GM10847 (cell line): ENCODE data around the gene MTF2.

ENCODE experiments used
- POLR2A ChIP-seq: IDR thresholded peaks from 2 replicates; pipeline ENCODE4 v1.6.1; 2011; ENCODE audit not compliant: insufficient read length; ENCODE audit errors: extremely low read depth

The MTF2 gene

DNA sequence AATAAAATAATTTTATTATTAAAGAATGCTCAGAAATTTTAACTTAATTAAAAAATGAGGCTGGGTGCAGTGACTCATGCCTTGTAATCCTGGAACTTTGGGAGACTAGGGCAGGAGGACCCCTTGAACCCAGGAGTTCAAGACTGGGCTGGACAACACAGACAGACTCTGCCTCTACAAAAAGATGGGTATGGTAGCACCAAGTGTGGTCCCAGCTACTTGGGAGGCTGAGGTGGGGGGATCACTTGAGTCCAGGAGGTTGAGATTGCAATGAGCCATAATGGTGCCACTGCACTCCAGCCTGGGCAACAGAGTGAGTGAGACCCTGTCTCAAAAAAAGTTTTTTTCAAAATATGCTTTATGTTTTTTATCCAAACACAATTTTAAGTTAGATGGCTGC is 75.8 kb downstream of the MTF2 start:
- TF ChIP-seq POLR2A = no peak

DNA sequence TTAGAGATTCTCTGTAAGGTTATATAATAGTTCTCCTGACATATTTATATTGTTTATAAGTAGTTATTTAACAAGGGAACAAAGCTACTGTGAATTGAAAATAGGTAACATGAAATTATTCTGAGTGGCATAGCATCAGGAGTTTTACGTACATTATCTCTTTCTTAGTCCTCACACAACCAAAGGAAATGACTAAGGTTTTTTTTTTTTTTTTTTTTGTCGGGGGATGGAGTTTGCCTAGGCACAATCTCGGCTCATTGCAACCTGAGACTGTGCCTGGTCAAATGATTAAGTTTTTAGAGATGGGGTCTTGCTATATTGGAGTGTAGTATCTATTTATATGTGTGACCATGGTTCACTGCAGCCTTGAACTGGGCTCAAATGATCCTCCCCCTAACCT is 76.3 kb downstream of the MTF2 start:
- TF ChIP-seq POLR2A = no peak

DNA sequence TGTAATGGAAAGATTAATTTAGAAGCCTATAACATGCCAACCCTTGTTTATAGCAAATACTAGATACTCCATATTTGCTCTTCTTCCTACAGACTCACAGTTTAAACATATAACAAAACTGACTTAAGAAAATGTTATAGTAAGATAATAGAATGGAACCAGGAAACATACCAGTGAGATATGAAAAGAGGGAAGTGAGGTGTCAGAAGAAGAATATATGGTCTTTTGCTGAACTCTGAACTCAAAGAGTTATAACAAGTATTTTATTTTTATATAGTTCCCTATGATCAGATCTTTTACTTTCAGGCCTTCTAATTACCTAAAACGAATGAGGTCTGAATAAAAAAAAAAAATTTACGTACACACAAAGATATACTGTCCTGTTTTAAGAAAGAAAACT is 80.3 kb downstream of the MTF2 start:
- TF ChIP-seq POLR2A = no peak

DNA sequence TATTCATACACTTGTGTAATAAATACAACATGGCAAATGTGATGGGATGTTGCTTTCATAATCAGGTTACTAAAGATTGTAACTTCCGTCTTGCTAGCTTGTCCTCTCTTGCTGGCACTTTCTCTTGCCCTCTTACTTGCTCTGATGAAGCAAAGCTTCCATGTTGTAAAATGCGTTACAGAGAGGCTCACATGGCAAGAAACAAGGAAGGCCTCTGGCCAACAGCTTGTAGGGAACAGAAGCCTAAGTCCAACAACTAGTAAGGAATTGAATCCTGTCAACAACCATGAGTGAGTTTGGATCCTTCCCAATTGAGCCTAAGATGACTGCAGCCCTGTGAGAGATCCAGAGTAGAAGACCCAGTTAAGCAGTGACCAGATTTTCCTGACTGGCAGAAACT is 85.7 kb downstream of the MTF2 start:
- no peak for TF ChIP-seq POLR2A

DNA sequence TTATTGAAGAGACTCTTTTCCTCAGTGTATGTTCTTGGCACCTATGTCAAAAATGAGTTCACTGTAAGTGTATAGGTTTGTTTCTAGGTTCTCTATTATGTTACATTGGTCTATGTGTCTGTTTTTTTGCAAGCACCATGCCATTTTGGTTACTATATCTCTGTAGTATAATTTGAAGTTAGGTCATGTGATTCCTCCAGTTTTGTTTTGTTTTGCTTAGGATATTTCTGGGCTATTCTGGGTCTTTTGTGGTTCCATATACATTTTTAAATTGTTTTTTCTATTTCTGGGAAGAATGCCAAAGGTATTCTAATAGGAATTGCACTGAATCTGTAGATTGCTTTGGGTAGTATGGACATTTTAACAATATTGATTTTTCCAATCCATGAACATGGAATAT is 87.9 kb downstream of the MTF2 start:
- no peak for TF ChIP-seq POLR2A

DNA sequence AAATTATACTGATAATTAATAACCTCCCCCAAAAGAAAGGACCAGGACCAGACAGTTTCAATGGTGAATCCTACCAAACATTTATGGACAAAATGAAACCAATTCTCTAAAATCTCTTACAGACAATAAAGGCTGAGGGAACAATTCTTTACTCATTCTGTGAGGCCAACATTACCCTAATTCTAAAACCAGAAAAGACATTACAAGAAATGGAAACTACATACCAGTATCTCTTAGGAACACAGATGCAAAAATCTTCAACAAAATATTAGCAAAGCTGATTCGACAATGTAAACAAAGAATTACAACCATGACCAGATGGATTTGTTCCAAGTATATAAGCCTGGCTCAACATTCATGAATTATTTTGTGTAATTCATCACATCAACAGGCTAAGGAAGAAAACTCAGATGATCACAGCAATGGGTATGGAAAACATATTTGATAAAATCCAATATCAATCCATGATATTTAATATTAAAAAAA is 92.5 kb downstream of the MTF2 start:
- TF ChIP-seq POLR2A = no peak

DNA sequence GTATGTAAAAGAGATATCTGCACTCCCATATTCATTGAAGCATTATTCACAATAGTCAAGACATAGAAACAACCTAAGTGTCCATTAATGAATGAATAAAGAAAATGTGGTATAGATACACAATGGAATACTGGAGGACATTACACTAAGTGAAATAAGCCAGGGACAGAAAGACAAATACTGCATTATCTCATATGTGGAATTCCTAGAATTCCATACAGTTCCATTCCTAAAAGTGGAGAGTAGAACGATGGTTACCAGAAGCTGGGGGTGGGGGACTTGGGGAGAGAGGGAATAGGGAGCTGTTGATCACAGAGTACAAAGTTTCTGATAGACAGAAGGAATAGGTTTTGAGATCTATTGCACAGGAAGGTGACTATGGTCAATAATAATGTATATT is 93.7 kb downstream of the MTF2 start:
- TF ChIP-seq POLR2A = no peak

DNA sequence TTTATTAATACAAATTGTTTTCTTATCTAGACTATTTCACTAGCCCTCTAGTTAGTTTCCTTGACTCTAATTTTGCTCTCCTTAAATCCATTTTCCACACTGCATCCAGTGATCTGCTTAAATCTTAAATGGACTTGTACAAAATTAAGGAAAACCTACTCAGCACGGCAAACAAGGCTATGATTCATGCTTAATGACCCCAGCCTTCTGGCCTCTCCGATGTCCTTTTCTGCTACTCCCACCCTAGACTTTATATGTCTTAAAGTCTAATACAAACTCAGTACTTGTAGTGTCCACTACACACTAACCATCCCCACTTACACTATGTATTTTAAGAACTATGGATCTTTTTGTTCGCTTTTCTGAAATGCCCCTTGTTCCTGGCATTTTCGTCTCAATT is 98.9 kb downstream of the MTF2 start:
- TF ChIP-seq POLR2A = no peak

DNA sequence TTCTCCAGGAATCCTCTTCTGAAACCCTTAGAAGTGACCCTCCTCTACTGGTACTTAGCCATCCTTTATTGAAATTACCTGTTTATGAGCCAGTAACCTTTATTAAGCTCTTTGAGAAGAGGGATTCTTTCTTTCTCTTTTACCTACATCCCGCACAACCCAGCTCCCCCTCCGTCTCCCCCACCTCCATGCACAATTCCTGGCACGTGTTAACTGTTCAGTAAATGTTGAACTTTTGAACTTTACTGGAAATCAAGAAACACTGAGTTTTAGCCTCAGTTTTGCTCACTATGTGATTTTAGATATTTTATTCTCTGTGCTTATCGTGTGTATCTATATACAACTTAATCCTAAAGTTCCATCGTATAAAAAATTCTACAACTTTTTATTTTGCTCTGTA is 99.3 kb downstream of the MTF2 start:
- TF ChIP-seq POLR2A = no peak

DNA sequence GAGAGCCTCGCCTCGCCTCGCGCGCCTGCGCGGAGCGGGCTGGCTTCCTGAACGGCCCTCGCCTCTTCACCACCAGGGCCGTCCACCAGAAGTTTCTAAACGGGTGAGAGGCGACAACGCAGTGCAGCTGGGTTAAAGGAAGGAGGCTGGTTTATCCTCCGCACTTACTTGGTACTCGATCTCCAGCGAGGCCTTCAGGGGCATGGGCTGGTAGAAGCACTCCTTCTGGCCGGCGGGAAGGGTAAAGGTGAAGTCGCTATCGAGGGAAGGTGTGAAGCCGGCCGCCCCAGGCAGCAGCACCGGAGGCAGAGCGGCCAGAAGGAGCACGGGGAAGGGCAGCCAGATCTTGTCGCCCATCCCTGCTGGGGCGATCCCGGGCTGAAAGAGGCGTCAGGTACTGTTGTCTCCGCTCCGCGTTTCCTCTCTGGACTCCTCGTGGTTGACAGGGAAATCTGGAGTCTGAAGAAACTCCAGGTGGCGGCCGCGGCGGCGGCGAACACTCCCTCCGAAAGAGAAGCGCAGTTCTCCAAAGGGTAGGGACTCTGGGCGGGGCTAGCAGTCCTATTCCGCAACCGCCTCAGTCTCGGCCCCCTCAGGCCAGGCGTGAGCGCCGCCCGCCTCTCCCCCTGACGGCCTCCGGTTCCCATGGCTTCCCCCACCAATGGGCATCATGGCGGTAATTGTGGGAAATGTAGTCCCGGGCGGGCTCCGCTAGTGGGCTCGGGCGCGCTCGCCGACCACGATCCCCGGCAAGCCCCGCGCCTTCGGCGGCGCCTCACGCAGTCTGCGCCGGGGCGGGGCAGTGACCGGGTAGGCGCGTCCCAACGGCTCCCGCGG is 101.0 kb downstream of the MTF2 start, which contains the start of gene TMED5:
Gene TMED5 (minus strand): TSS at position 528 of the 837 bp plus-strand sequence. CDS start 171 bp downstream, at position 357.
- TF ChIP-seq POLR2A = peak; percentile 52

DNA sequence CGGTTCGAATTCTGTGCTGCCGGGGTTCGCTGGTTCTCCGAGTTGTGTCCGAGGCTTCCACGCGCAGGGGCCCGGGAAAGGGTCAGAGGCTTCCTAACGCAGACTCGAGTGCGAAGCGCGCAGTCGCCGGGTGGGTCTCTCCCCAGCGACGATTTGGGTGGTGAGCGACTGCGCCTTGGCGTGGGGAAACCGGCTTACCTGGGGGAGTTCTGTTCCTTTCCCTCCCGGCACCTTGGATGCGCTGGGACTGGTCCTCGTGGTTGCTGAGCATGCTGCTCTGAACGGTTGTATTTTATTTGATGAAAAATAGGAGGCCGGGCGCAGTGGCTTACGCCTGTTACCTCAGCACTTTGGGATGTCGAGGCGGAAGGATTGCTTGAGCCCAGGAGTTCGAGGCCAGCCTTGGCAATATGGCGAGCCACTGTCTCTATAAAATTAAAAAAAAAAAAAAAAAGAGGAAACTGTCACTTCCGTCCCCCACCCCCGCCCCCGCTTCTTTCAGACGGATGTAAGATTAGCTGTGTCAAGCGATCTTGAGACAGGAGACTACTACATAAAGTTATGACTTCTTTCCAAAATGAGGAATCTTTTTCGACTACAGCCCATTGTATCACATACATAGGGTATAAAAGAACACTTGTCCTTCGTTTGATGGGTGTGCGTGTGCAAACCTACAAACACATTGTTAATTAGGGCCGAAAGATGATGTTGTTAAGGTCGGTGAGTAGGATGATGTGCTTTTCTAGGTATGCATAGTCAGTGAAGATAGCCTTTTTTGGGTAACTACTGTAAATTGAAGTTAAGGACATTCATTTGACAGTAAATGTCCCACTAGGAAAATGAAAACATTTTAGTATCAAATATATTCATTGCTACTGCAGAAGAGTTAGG is 101.9 kb downstream of the MTF2 start, which contains the start of gene CCDC18:
Gene CCDC18 (plus strand): TSS at position 2 of the 891 bp plus-strand sequence. CDS start 2,638 bp downstream, outside the sequence.
- TF ChIP-seq POLR2A = no peak

DNA sequence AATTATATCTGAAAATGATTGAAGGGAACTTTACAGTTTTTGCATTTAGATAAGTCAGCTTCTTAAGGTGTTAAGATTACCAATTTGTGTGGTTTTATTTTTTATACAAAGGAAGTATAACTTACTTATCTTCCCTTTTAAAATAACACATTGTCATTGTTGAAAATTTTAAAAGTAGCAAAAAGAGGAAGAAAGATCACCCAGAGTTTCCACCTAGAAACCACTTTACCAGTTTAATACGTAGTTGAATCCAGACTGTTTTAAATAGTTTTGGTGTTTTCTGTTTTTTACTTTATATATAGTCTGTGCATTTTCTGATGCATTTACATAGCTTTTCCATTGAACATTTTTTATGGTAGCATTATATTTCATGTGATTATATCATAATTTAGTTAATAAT is 107.6 kb downstream of the MTF2 start:
- TF ChIP-seq POLR2A = no peak
